ENCODE measurements around the gene FDXR.

The FDXR gene

DNA sequence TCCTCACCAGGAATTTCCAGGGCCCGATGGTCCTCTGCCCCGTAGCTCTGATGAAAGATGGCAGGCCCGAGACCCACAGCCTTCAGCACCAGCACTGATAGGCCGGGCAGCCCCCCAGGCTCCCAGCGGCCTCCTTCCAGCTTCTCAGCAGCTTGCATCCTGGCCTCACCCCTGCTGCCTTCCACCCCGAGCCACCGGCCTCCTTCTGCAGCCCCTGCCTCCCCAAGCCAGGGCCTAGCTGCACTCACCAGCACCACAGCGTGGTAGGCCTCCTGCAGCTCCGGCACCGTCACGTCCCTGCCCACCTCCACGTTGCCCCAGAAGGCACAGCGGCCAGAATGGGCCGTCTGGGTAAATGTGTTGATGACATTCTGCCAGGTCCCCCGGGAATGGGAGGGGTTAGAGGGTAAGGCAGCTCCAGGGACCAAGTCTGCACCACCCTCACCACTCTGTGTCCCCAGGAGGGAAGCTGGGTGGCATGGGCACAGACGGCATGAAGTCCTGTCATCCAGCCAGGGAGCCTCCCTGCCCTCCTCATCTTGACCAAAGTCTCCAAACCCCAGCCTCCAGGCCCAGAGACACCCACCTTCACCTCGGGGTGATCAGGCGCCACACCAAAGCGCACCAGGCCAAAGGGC lies 6.5 kb downstream of the FDXR start:
- POLR2A ChIA-PET, result interaction anchor here (1.7 kb wide), 1 partner anchor 14 kb away, joined by 6 read pairs; no protein-coding TSS in a partner anchor
- CTCF ChIA-PET, result interaction anchor here (0.9 to 2.1 kb wide), 7 partner anchors 23 to 94 kb away, joined by 3 to 11 read pairs (median 7); partner anchors contain the start of gene NAT9
- no peak for DNase-seq (ENCODE audit: extremely low spot score)
- no peak for TF ChIP-seq BHLHE40 (IDR thresholded peaks at IDR 0.05; ENCODE audit: borderline replicate concordance)
- TF ChIP-seq CTBP1 (IDR thresholded peaks at IDR 0.05; ENCODE audit: borderline replicate concordance), result no peak
- TF ChIP-seq SP1 (IDR thresholded peaks at IDR 0.05), result no peak
- TF ChIP-seq NFRKB (IDR thresholded peaks at IDR 0.05), result no peak
- no peak for TF ChIP-seq FOXM1 (IDR thresholded peaks at IDR 0.05; ENCODE audit: borderline replicate concordance)
- no peak for TF ChIP-seq FOXA1 (IDR thresholded peaks at IDR 0.05)
- no peak for TF ChIP-seq L3MBTL2 (conservative IDR thresholded peaks at IDR 0.05)
- no peak for TF ChIP-seq HDGF (IDR thresholded peaks at IDR 0.05; ENCODE audit: borderline replicate concordance)
- TF ChIP-seq FOXK2 (IDR thresholded peaks at IDR 0.05), result no peak
- TF ChIP-seq SUZ12 (IDR thresholded peaks at IDR 0.05), result no peak
- no peak for TF ChIP-seq LEF1 (IDR thresholded peaks at IDR 0.05; ENCODE audit: borderline replicate concordance)
- no peak for TF ChIP-seq ELF4 (IDR thresholded peaks at IDR 0.05)
- no peak for TF ChIP-seq PKNOX1 (IDR thresholded peaks at IDR 0.05)
- TF ChIP-seq TARDBP (IDR thresholded peaks at IDR 0.05), result no peak
- no peak for TF ChIP-seq ARNT (IDR thresholded peaks at IDR 0.05)

DNA sequence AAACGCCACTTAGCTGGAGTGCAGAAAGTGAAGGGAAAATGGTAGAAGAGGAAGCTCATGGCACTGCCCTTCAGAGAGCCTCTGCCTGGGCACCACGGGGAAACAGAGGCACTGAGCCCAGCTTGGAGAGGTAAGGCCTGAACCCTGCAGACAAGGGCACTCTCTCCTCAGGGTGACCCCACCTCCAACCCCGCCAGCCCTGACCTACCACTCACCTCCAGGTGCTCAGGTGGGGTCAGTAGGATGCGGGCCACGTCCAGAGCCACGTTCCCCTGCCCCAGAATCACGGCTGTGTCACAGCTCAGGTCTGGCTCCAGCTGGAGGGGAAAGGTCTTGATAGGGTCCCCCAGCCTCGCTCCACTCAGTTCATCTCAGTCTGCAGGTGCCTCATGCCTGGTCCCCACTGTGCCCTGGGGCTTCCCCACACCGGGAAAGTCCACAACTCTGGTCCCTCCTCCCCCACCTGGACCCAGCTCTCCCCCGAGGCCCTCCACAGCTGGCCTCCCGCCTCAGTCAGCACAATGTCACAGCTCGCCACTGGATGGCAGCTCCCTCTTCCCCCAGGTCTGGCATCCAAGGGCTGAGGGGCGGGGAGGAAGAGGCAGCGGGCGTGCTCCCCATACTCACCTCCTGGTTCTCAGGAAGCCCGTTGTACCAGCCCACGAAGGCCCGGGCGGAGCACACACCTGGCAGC lies 7.1 kb downstream of the FDXR start:
- ChIA-PET POLR2A (interaction anchor here (1.7 to 1.8 kb wide), 2 partner anchors 8 to 13 kb away, joined by 6 to 7 read pairs; no protein-coding TSS in a partner anchor), CTCF (interaction anchor here (0.7 to 2.2 kb wide), 16 partner anchors 9 to 118 kb away, joined by 3 to 11 read pairs (median 4); partner anchors contain the start of gene NAT9)
- TF ChIP-seq FOXK2 (IDR thresholded peaks at IDR 0.05) (no peak), CTBP1 (IDR thresholded peaks at IDR 0.05; ENCODE audit: borderline replicate concordance) (no peak), FOXM1 (IDR thresholded peaks at IDR 0.05; ENCODE audit: borderline replicate concordance) (no peak), TARDBP (IDR thresholded peaks at IDR 0.05) (no peak), ELF4 (IDR thresholded peaks at IDR 0.05) (no peak), LEF1 (IDR thresholded peaks at IDR 0.05; ENCODE audit: borderline replicate concordance) (no peak), SP1 (IDR thresholded peaks at IDR 0.05) (no peak), PKNOX1 (IDR thresholded peaks at IDR 0.05) (no peak), L3MBTL2 (conservative IDR thresholded peaks at IDR 0.05) (no peak), HDGF (IDR thresholded peaks at IDR 0.05; ENCODE audit: borderline replicate concordance) (no peak)
- no peak for DNase-seq (ENCODE audit: extremely low spot score)

DNA sequence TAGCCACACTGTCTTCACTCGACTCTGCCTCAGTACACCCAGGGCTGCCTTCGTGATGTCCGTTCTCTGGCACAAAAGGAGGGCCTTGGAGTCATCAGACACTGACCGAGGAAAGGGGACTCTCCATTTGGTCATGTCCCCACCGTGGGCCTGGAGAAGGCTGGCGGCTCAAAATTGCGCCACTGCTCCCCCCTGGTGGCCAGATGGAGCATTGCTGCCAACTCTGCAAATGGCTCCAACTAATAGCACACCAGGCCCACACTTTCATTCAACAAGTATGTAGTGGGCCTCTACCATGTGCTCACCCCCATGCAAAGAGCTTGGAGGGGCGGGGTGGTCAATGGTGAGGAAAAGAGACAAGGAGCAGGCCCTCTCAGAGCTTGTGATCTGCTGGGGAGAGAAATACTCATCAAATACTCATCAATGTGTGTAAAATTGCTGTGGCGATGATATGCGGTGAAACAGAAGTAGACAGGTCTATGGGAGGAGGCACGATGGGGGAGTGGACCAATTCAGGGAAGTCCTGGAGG lies 7.9 kb downstream of the FDXR start:
- POLR2A ChIA-PET, result interaction anchor here (1.7 to 1.8 kb wide), 2 partner anchors 9 to 12 kb away, joined by 6 to 7 read pairs; no protein-coding TSS in a partner anchor
- CTCF ChIA-PET, result interaction anchor here (0.7 to 2.2 kb wide), 17 partner anchors 9 to 118 kb away, joined by 3 to 11 read pairs (median 3); partner anchors contain the start of gene NAT9
- peak; percentile 80 for DNase-seq (ENCODE audit: extremely low spot score)
- TF ChIP-seq HDGF (IDR thresholded peaks at IDR 0.05; ENCODE audit: borderline replicate concordance) (no peak), FOXA1 (IDR thresholded peaks at IDR 0.05) (no peak), TARDBP (IDR thresholded peaks at IDR 0.05) (no peak), BHLHE40 (IDR thresholded peaks at IDR 0.05; ENCODE audit: borderline replicate concordance) (no peak)

DNA sequence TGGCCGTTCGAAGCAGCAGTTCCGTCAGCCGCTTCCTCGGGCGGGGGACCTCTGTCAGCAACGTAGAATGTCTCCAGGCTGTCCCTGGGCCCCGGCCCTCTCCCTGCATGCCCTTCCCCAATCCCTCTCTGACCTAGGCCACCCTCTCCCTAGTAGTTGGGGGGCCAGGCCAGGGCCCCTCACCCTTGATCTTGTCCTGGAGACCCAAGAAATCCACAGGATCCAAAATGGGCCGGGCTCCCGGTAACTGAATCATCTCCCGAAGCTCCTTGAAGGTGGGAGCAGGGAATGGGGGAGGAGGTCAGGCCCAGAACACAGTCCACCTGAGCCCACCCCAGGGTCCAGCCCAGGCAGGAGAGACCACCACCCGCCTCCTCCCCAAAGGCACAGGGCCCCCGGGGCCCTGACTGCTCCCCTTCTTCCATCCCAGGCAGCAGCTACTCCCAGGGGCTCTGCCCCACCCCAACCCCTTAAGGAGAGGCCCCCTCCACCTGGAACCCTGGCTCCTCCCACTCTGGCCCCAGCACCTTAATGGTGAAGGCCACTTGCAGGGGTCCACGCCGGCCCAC lies 8.4 kb downstream of the FDXR start:
- TF ChIP-seq BHLHE40 (IDR thresholded peaks at IDR 0.05; ENCODE audit: borderline replicate concordance) (no peak), HDGF (IDR thresholded peaks at IDR 0.05; ENCODE audit: borderline replicate concordance) (no peak), ARNT (IDR thresholded peaks at IDR 0.05) (no peak), SP1 (IDR thresholded peaks at IDR 0.05) (no peak), ELF4 (IDR thresholded peaks at IDR 0.05) (no peak), ZNF384 (IDR thresholded peaks at IDR 0.05) (no peak), CTBP1 (IDR thresholded peaks at IDR 0.05; ENCODE audit: borderline replicate concordance) (no peak), PKNOX1 (IDR thresholded peaks at IDR 0.05) (no peak), FOXM1 (IDR thresholded peaks at IDR 0.05; ENCODE audit: borderline replicate concordance) (no peak), FOXA1 (IDR thresholded peaks at IDR 0.05) (no peak)
- ChIA-PET POLR2A (interaction anchor here (1.8 kb wide), 1 partner anchor 9 kb away, joined by 7 read pairs; no protein-coding TSS in a partner anchor), CTCF (interaction anchor here (0.7 to 3.0 kb wide), 7 partner anchors 12 to 207 kb away, joined by 3 to 27 read pairs (median 6); no protein-coding TSS in a partner anchor)
- no peak for DNase-seq (ENCODE audit: extremely low spot score)
